HepG2 (cell line): ENCODE data around the gene ATP9B.

Source experiments
- ATF1 ChIP-seq: IDR thresholded peaks from 2 replicates; pipeline ENCODE4 v1.6.1; 2016; ENCODE audit warnings: mild to moderate bottlenecking, control low read depth
- KLF13 ChIP-seq: sonication (generic); formaldehyde crosslinking; IDR thresholded peaks from 2 replicates; pipeline ENCODE4 v1.4.0; 2020; ENCODE audit warnings: mild to moderate bottlenecking, missing genetic modification reagents
- SIN3B ChIP-seq: fragments of 150-350 bp; IDR thresholded peaks from 2 replicates; pipeline ENCODE4 v1.6.1; 2014; ENCODE audit warnings: low read length
- TF ChIP-seq, protein P1 (sequence below): sonication (generic); formaldehyde crosslinking; IDR thresholded peaks from 2 replicates; pipeline ENCODE4 v1.9.0; 2021; ENCODE audit warnings: mild to moderate bottlenecking, missing genetic modification reagents

DNA sequence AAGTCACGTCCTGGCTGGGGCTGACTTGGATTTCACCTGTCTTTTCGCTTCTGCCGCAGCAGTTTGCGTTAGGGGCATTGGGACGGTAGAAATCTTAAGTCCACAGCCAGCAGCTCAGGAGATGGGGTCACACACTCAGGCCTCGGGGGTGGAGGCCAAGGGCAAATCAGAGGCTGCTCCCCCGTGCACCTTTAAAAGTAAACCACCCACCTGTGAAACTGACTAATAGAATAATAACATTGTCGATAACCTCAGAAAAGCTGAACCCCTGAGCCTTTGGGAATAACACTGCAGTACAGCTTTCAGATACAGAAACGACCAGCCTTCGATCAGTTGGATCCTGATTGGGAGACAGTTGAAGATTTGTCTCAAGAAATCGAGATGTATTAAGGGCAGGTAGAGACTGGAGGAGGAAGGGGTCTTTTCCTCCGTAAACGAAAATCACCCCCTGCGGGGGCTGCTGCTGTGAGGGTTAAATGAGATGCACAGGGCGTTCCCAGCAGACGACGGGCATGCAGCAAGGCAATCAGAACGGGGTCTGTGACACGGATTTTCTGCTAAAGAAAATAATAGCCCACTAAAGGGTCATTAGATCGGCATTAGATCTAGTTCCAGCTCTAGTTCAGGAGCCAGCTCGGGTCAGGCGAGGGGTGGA, 310.2 kb downstream of the ATP9B start:
- no peak for TF ChIP-seq SIN3B
- TF ChIP-seq, protein P1, sequence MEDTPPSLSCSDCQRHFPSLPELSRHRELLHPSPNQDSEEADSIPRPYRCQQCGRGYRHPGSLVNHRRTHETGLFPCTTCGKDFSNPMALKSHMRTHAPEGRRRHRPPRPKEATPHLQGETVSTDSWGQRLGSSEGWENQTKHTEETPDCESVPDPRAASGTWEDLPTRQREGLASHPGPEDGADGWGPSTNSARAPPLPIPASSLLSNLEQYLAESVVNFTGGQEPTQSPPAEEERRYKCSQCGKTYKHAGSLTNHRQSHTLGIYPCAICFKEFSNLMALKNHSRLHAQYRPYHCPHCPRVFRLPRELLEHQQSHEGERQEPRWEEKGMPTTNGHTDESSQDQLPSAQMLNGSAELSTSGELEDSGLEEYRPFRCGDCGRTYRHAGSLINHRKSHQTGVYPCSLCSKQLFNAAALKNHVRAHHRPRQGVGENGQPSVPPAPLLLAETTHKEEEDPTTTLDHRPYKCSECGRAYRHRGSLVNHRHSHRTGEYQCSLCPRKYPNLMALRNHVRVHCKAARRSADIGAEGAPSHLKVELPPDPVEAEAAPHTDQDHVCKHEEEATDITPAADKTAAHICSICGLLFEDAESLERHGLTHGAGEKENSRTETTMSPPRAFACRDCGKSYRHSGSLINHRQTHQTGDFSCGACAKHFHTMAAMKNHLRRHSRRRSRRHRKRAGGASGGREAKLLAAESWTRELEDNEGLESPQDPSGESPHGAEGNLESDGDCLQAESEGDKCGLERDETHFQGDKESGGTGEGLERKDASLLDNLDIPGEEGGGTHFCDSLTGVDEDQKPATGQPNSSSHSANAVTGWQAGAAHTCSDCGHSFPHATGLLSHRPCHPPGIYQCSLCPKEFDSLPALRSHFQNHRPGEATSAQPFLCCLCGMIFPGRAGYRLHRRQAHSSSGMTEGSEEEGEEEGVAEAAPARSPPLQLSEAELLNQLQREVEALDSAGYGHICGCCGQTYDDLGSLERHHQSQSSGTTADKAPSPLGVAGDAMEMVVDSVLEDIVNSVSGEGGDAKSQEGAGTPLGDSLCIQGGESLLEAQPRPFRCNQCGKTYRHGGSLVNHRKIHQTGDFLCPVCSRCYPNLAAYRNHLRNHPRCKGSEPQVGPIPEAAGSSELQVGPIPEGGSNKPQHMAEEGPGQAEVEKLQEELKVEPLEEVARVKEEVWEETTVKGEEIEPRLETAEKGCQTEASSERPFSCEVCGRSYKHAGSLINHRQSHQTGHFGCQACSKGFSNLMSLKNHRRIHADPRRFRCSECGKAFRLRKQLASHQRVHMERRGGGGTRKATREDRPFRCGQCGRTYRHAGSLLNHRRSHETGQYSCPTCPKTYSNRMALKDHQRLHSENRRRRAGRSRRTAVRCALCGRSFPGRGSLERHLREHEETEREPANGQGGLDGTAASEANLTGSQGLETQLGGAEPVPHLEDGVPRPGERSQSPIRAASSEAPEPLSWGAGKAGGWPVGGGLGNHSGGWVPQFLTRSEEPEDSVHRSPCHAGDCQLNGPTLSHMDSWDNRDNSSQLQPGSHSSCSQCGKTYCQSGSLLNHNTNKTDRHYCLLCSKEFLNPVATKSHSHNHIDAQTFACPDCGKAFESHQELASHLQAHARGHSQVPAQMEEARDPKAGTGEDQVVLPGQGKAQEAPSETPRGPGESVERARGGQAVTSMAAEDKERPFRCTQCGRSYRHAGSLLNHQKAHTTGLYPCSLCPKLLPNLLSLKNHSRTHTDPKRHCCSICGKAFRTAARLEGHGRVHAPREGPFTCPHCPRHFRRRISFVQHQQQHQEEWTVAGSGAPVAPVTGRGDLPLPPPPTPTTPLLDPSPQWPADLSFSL (CRISPR knock-in tag) = no peak
- TF ChIP-seq ATF1 = no peak
- no peak for TF ChIP-seq KLF13 (CRISPR knock-in tag)
